BJ (cell line): ENCODE data around the gene SOS1. TPM values are rescaled to one million over a fixed set of nuclear protein-coding genes. Genes with fewer than 3 reads are reported as not detected.

ENCODE experiments used
- CTCF ChIA-PET: fragments of 350-600 bp; formaldehyde crosslinking; extraction: SDS; loops from one replicate; lab custom pipeline; 2021; ENCODE audit warnings: antibody characterized with exemption, inconsistent platforms; lab: Yijun Ruan, JAX
- POLR2A ChIA-PET: fragments of 300-600 bp; sonication (Branson Sonifier 250); formaldehyde crosslinking; extraction: SDS; loops from one replicate; lab custom pipeline; 2021; ENCODE audit warnings: antibody characterized with exemption; lab: Charles Lee
- DNase-seq: peaks from one replicate; pipeline ENCODE4 v3.0.0-alpha.2; 2011; ENCODE audit warnings: low read depth
- H3K27me3 ChIP-seq: 2 replicates; pipeline ENCODE4 v1.6.0; 2011; ENCODE audit warnings: low read length; ENCODE audit not compliant: control insufficient read depth, insufficient read depth
- H3K36me3 ChIP-seq: 2 replicates; pipeline ENCODE4 v1.5.1; 2011; ENCODE audit warnings: low read length; ENCODE audit not compliant: control insufficient read depth, insufficient read depth
- H3K4me3 ChIP-seq: 2 replicates; pipeline ENCODE4 v1.5.1; 2011; ENCODE audit warnings: low read depth, mild to moderate bottlenecking, control low read depth, low read length
- polyA plus RNA-seq: library from polyadenylated mRNA; depleted of rRNA; stranded (reverse); fragments of >200 nt; gene quantifications from 2 replicates; pipeline ENCODE4 v1.2.3, GENCODE V29; 2011
- TF ChIP-seq, protein P1 (sequence below): IDR thresholded peaks from 2 replicates; pipeline ENCODE4 v1.5.1; 2011; ENCODE audit warnings: low read depth, mild to moderate bottlenecking, control low read depth, inconsistent platforms, low read length, moderate library complexity; ENCODE audit not compliant: insufficient read depth

The SOS1 gene
- polyA plus RNA-seq, 1 experiment = 12.9 TPM

DNA sequence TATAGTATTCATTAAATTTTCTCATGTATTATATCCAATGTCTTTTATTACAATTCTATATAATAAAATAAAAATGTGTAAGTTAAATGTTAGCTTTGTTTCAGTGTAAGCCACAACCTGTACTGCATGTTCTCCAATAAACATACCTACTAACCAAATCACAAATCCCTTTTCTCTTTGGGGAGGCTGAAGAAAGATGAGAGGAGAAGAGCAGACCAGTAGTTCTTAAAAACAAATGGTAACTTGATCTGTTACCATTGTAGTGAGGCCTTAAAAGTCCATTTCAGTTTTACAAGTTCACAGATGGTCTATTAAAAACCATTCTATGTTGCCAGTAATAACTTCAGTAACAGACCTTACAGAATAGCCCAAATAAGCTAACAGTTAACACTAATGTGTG lies 100.5 kb downstream of the SOS1 start:
- Histone ChIP-seq H3K27me3 (no peaks in the 10 kb centered on the region), H3K36me3 (peaks cover 3% of the 10 kb centered on the region; the same call in 1 of the 2 replicates), H3K4me3 (no peak overlapping the region)
- TF ChIP-seq, protein P1, sequence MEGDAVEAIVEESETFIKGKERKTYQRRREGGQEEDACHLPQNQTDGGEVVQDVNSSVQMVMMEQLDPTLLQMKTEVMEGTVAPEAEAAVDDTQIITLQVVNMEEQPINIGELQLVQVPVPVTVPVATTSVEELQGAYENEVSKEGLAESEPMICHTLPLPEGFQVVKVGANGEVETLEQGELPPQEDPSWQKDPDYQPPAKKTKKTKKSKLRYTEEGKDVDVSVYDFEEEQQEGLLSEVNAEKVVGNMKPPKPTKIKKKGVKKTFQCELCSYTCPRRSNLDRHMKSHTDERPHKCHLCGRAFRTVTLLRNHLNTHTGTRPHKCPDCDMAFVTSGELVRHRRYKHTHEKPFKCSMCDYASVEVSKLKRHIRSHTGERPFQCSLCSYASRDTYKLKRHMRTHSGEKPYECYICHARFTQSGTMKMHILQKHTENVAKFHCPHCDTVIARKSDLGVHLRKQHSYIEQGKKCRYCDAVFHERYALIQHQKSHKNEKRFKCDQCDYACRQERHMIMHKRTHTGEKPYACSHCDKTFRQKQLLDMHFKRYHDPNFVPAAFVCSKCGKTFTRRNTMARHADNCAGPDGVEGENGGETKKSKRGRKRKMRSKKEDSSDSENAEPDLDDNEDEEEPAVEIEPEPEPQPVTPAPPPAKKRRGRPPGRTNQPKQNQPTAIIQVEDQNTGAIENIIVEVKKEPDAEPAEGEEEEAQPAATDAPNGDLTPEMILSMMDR = no peak
- no peak for DNase-seq
- POLR2A ChIA-PET = interaction anchor here (0.6 kb wide), 1 partner anchor 279 kb away, joined by 3 read pairs; no protein-coding TSS in a partner anchor
- CTCF ChIA-PET = no interaction called here

DNA sequence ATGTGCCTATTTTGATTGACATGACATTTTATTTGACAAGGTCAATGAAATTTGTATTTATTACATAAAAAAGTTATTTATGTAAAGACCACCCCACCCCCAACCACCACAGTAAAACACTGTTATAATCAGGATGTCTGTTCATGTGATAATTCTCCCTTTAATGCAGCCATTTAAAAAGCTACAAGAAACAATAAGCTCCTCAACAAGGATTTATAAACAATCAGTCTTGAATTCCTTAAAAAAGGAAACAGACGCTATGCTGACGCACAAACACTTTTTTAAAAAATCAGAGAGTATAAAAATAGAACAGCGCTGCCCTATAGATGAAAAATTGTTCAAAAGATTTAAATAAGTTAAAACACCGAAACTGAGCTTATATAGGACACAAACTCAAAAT lies 102.2 kb downstream of the SOS1 start:
- no peaks in the 10 kb centered on the region for H3K27me3 ChIP-seq
- H3K36me3 ChIP-seq = peaks cover 3% of the 10 kb centered on the region; the same call in 1 of the 2 replicates
- POLR2A ChIA-PET = no interaction called here
- TF ChIP-seq, protein P1 = no peak
- DNase-seq = no peak
- H3K4me3 ChIP-seq = no peak overlapping the region
- CTCF ChIA-PET = no interaction called here

DNA sequence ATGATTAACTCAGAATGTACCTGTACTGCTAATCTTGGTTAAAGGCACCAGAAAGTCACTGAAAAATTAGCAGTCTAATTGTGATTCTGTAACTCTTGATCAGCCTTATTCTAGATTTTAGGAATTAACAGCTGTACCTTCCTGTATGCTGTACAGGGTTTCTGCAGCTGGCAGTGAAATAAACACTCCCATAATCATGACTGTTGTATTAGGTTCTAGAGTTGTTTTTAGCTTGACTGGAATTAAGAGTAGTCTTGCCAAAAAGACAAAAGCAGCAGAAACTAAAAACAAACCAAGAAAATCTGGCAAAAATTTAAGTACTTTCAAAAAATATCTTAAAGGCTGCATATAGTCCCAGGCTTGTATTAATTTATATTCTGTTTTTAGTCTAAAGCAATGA lies 103.5 kb downstream of the SOS1 start:
- TF ChIP-seq, protein P1 = no peak
- DNase-seq = no peak

DNA sequence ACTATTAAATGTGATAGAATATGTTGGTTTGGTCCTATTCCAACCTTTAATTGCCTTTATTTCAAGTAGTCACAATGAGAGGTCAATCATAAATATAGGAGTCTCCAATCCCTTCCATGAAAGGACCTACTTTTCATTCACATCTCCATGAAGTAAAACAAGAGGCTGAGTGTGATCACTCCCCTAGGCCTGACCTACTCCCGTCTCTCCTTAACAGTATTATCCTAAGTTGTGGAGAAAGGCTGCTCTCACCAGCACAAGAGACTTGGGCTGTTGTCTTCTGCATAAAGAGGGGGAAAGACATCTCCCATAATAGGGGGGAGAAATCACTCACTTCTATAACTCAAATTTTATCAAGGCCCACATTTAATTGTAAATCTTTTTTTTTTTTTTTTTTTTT lies 105.4 kb downstream of the SOS1 start:
- no peak for DNase-seq
- POLR2A ChIA-PET = no interaction called here
- no peak overlapping the region for H3K4me3 ChIP-seq
- TF ChIP-seq, protein P1 = no peak
- CTCF ChIA-PET = no interaction called here
- H3K36me3 ChIP-seq = no peaks in the 10 kb centered on the region; the same call in 1 of the 2 replicates
- no peaks in the 10 kb centered on the region for H3K27me3 ChIP-seq

More for the DNA sequence above, 103.5 kb downstream of the SOS1 start:
- CTCF ChIA-PET = interaction anchor here (0.6 to 0.9 kb wide), 2 partner anchors 14 to 110 kb away, joined by 3 read pairs; no protein-coding TSS in a partner anchor
- H3K27me3 ChIP-seq = no peaks in the 10 kb centered on the region
- no peaks in the 10 kb centered on the region; the same call in 1 of the 2 replicates for H3K36me3 ChIP-seq
- no peak overlapping the region for H3K4me3 ChIP-seq
- POLR2A ChIA-PET = no interaction called here

DNA sequence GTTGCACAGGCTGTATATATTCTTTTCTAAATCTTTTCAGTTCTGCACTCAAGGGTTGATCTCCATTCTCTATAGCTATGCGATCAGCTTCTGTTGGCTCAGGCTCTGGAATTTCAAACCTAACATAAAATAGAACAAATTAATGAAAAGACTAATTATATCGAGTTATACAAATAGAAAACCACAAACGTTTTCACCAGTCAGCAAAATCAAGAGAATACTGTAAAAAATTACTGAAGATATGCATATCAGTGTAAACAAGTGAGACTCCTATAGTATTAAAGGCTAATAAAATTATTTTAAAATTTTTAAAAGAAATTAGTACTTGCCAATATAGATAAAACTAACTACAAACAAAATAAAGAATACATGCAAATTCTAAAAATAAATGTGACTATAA lies 107.0 kb downstream of the SOS1 start:
- ChIA-PET POLR2A (no interaction called here), CTCF (no interaction called here)
- no peak for DNase-seq
- TF ChIP-seq, protein P1 = no peak
- Histone ChIP-seq H3K4me3 (no peak overlapping the region), H3K36me3 (no peaks in the 10 kb centered on the region; the same call in 1 of the 2 replicates), H3K27me3 (no peaks in the 10 kb centered on the region)
